Adipocyte (in vitro differentiated cells): ENCODE measurements around the gene SLC39A8.

Experiments
- DNase-seq: peaks from one replicate; pipeline ENCODE4 v3.0.0-alpha.2; 2015; ENCODE audit warnings: low read depth
- H3K27me3 ChIP-seq: replicated peaks from 2 replicates; pipeline ENCODE4 v1.7.0; 2013; ENCODE audit warnings: mild to moderate bottlenecking, low read length, moderate library complexity; ENCODE audit not compliant: control insufficient read depth, insufficient read depth
- H3K36me3 ChIP-seq: 2 replicates; pipeline ENCODE4 v1.7.0; 2013; ENCODE audit warnings: low read length, mild to moderate bottlenecking, moderate library complexity; ENCODE audit not compliant: control insufficient read depth, insufficient read depth, severe bottlenecking
- H3K4me1 ChIP-seq: 2 replicates; pipeline ENCODE4 v1.7.0; 2013; ENCODE audit warnings: mild to moderate bottlenecking, low read length, moderate library complexity; ENCODE audit not compliant: control insufficient read depth, insufficient read depth
- H3K4me3 ChIP-seq: 2 replicates; pipeline ENCODE4 v1.7.0; 2013; ENCODE audit warnings: mild to moderate bottlenecking, low read length, moderate library complexity
- H3K9ac ChIP-seq: 2 replicates; pipeline ENCODE4 v1.7.0; 2013; ENCODE audit warnings: mild to moderate bottlenecking, low read length, moderate library complexity
- H3K9me3 ChIP-seq: 2 replicates; pipeline ENCODE4 v1.7.0; 2013; ENCODE audit warnings: mild to moderate bottlenecking, low read length, moderate library complexity; ENCODE audit not compliant: control insufficient read depth

SLC39A8 gene

GRCh38 chr4:102338405-102338804 is 6.9 kb downstream of the SLC39A8 start:
- no peak for DNase-seq
- H3K9ac ChIP-seq, result no peak overlapping the region
- H3K36me3 ChIP-seq, result no peaks in the 10 kb centered on the region
- no peak overlapping the region for H3K4me3 ChIP-seq
- peaks cover 3% of the 10 kb centered on the region for H3K4me1 ChIP-seq
- no peaks in the 10 kb centered on the region for H3K9me3 ChIP-seq
- no peaks in the 10 kb centered on the region for H3K27me3 ChIP-seq

- no peaks in the 10 kb centered on the region for H3K27me3 ChIP-seq
- H3K4me1 ChIP-seq, result no peaks in the 10 kb centered on the region
- H3K9ac ChIP-seq, result no peak overlapping the region
- H3K9me3 ChIP-seq, result no peaks in the 10 kb centered on the region
- DNase-seq, result no peak
- no peaks in the 10 kb centered on the region for H3K36me3 ChIP-seq
- no peak overlapping the region for H3K4me3 ChIP-seq
Observed at GRCh38 chr4:102335616-102336015, 9.7 kb downstream of the SLC39A8 start.

- H3K9ac ChIP-seq, result no peak overlapping the region
- no peaks in the 10 kb centered on the region for H3K36me3 ChIP-seq
- no peak overlapping the region for H3K4me3 ChIP-seq
- no peak for DNase-seq
- no peaks in the 10 kb centered on the region for H3K4me1 ChIP-seq
- H3K27me3 ChIP-seq, result no peaks in the 10 kb centered on the region
- H3K9me3 ChIP-seq, result no peaks in the 10 kb centered on the region
Observed at GRCh38 chr4:102334624-102335023, 10.7 kb downstream of the SLC39A8 start.

GRCh38 chr4:102333787-102334186 is 11.5 kb downstream of the SLC39A8 start:
- H3K36me3 ChIP-seq, result no peaks in the 10 kb centered on the region
- no peaks in the 10 kb centered on the region for H3K27me3 ChIP-seq
- no peaks in the 10 kb centered on the region for H3K4me1 ChIP-seq
- no peak for DNase-seq
- H3K9me3 ChIP-seq, result no peaks in the 10 kb centered on the region
- H3K9ac ChIP-seq, result no peak overlapping the region
- H3K4me3 ChIP-seq, result no peak overlapping the region

DNA sequence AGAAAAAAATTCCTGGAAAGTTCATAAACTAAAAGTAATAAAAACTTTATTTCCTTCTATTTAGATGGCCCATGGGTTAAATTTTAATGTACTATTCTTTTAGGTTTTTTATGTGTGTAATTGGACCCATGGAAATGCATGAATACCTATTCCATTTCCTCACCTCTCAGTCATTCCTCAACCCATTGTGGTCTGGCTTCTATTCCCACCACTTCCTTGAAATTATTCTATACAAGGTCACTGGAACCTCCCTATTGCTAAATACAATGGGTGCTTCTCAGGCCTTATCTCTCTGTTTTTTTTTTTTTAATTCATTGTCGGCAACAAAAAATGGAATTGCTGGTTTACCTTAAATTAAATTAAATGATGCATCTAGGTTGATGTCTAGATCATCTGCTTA is 17.2 kb downstream of the SLC39A8 start:
- DNase-seq, result no peak
- Histone ChIP-seq H3K36me3 (no peaks in the 10 kb centered on the region), H3K27me3 (no peaks in the 10 kb centered on the region), H3K4me3 (no peak overlapping the region), H3K9me3 (no peaks in the 10 kb centered on the region), H3K4me1 (peaks cover 5% of the 10 kb centered on the region), H3K9ac (no peak overlapping the region)

DNA sequence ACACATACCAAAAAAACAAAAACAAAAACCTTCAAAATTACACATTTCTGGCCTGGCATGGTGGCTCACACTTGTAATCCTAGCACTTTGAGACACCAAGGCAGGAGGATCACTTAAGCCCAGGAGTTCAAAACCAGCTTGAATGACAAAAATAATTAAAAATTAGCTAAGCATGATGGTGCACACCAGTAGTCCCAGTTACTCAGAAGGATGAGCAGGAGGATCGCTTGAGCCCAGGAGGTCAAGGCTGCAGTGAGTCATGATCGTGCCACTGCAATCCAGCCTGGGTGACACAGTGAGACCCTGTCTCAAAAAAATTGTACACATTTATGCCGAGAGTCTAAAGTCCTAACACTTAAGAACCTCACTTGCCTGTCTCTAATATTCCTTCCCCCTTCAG is 18.3 kb downstream of the SLC39A8 start:
- DNase-seq, result no peak

GRCh38 chr4:102324730-102325129 is 20.6 kb downstream of the SLC39A8 start:
- Histone ChIP-seq H3K9me3 (no peaks in the 10 kb centered on the region), H3K4me1 (peaks cover 5% of the 10 kb centered on the region), H3K27me3 (no peaks in the 10 kb centered on the region), H3K9ac (no peak overlapping the region), H3K4me3 (no peak overlapping the region), H3K36me3 (no peaks in the 10 kb centered on the region)
- DNase-seq, result peak; percentile 78

More for the DNA sequence above, 18.3 kb downstream of the SLC39A8 start:
- Histone ChIP-seq H3K4me1 (peaks cover 5% of the 10 kb centered on the region), H3K9me3 (no peaks in the 10 kb centered on the region), H3K9ac (no peak overlapping the region), H3K27me3 (no peaks in the 10 kb centered on the region), H3K4me3 (no peak overlapping the region), H3K36me3 (no peaks in the 10 kb centered on the region)

DNA sequence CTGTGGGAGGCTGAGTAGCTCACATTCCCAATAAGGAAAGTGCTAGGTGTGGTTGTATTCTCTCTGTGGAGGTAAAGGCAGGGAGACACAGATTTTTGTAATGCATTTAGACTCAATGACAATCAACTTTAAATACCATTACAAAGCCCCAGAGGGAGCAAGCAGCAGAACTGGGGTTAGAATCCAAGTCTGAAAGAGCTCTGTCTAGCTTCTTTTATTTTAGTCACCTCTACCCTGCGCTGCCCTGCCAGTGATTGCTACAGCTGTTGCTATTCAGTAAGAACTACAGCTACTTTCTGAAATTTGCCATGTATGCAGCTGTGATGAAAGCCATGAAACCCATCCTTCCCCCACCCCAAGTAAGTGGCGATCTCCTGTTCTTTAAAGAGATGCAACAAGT is 22.5 kb downstream of the SLC39A8 start:
- DNase-seq, result no peak

DNA sequence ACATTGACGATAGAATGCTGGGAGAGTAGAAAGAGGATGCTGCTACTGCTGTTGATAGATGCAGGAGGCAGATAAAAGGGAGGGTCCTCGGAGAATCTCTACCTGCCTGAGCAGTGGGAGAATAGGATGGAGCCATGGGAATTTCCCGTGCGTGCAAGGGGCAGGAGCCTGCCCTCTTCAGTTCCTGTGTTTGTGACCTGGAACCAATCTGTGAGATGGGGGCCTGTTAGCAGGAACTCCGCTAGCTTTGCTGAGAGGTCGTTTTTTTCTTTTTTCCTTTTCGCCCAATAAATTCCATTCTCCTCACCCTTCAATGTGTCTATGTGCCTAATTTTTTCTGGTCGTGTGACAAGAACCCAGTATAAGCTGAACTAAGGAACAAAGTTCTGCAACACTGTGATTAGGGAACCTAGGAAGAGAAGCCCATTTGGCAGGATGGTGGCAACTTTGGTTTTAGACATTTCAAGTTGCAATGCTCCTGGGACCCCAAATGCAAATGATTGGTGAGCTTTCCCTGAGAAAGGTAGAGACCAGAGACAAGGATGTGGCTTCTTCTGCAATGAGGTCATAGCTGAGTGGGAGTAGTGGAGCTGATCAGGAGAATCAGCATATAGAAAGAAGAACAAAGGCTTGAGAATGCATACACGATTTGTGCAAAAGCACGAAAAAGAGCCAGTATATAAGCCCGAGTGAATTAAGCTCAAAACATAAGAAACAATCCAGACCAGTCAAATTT is 23.9 kb downstream of the SLC39A8 start:
- Histone ChIP-seq H3K9me3 (no peaks in the 10 kb centered on the region), H3K9ac (no peak overlapping the region), H3K27me3 (no peaks in the 10 kb centered on the region), H3K36me3 (no peaks in the 10 kb centered on the region), H3K4me3 (no peak overlapping the region), H3K4me1 (peaks cover 5% of the 10 kb centered on the region)
- no peak for DNase-seq

More for the DNA sequence above, 22.5 kb downstream of the SLC39A8 start:
- Histone ChIP-seq H3K4me1 (peaks cover 5% of the 10 kb centered on the region), H3K9me3 (no peaks in the 10 kb centered on the region), H3K4me3 (no peak overlapping the region), H3K9ac (no peak overlapping the region), H3K36me3 (no peaks in the 10 kb centered on the region), H3K27me3 (no peaks in the 10 kb centered on the region)

GRCh38 chr4:102319594-102319993 is 25.7 kb downstream of the SLC39A8 start:
- no peaks in the 10 kb centered on the region for H3K27me3 ChIP-seq
- no peak for DNase-seq
- peaks cover 7% of the 10 kb centered on the region for H3K4me1 ChIP-seq
- H3K9ac ChIP-seq, result no peak overlapping the region
- no peaks in the 10 kb centered on the region for H3K36me3 ChIP-seq
- no peak overlapping the region for H3K4me3 ChIP-seq
- H3K9me3 ChIP-seq, result no peaks in the 10 kb centered on the region

- DNase-seq, result no peak
- no peak overlapping the region for H3K4me3 ChIP-seq
- H3K4me1 ChIP-seq, result peaks cover 5% of the 10 kb centered on the region
- no peaks in the 10 kb centered on the region for H3K36me3 ChIP-seq
- H3K9ac ChIP-seq, result no peak overlapping the region
- no peaks in the 10 kb centered on the region for H3K27me3 ChIP-seq
- no peaks in the 10 kb centered on the region for H3K9me3 ChIP-seq
Observed at GRCh38 chr4:102318526-102318925, 26.8 kb downstream of the SLC39A8 start.

- no peaks in the 10 kb centered on the region for H3K27me3 ChIP-seq
- peaks cover 5% of the 10 kb centered on the region for H3K4me1 ChIP-seq
- no peak overlapping the region for H3K9ac ChIP-seq
- no peak overlapping the region for H3K4me3 ChIP-seq
- DNase-seq, result no peak
- H3K36me3 ChIP-seq, result no peaks in the 10 kb centered on the region
- H3K9me3 ChIP-seq, result no peaks in the 10 kb centered on the region
Observed at GRCh38 chr4:102318105-102318504, 27.2 kb downstream of the SLC39A8 start.
